SKM-1 treated with dmso at 0.1 percent for 144 hours (cell line): ENCODE results near the gene MCOLN2.
"Not testable (repeated sequence)": the region's sequence is repeated elsewhere in the genome, so short reads cannot be mapped to it uniquely, and the experiment has no call there.

ENCODE experiments used
- DNase-seq: peaks from one replicate; lab custom pipeline; 2025; ENCODE audit not compliant: unreplicated experiment; lab: John Stamatoyannopoulos, UW

MCOLN2 gene

GRCh38 chr1:84996846-84997666 lies at the start of gene MCOLN2:
Gene MCOLN2 (minus strand): TSS chr1:84997113. CDS start chr1:84996872, 241 bp downstream.
- DNase-seq = peak; percentile 38

GRCh38 chr1:85042413-85042812 lies 45.5 kb upstream of the MCOLN2 start:
- DNase-seq = no peak

- DNase-seq = no peak
Observed at GRCh38 chr1:85041793-85042192, 44.9 kb upstream of the MCOLN2 start.

- no peak for DNase-seq
Observed at GRCh38 chr1:85033221-85033620, 36.3 kb upstream of the MCOLN2 start.

GRCh38 chr1:85030536-85030935 lies 33.6 kb upstream of the MCOLN2 start:
- no peak for DNase-seq

GRCh38 chr1:85028151-85028550 lies 31.2 kb upstream of the MCOLN2 start:
- no peak for DNase-seq

GRCh38 chr1:85027242-85027983 lies 30.5 kb upstream of the MCOLN2 start:
- no peak for DNase-seq

GRCh38 chr1:85025940-85026339 lies 29.0 kb upstream of the MCOLN2 start:
- no peak for DNase-seq

GRCh38 chr1:85024736-85025135 lies 27.8 kb upstream of the MCOLN2 start:
- DNase-seq = no peak

GRCh38 chr1:85022700-85023099 lies 25.8 kb upstream of the MCOLN2 start:
- no peak for DNase-seq

- no peak for DNase-seq
Observed at GRCh38 chr1:85019994-85020393, 23.1 kb upstream of the MCOLN2 start.

- DNase-seq = no peak
Observed at GRCh38 chr1:85015826-85016225, 18.9 kb upstream of the MCOLN2 start.

GRCh38 chr1:85005641-85006040 lies 8.7 kb upstream of the MCOLN2 start:
- not testable (repeated sequence) for DNase-seq

GRCh38 chr1:85001742-85002141 lies 4.8 kb upstream of the MCOLN2 start:
- no peak for DNase-seq

GRCh38 chr1:84998642-84999280 lies 1.8 kb upstream of the MCOLN2 start:
- DNase-seq = peak; percentile 59

GRCh38 chr1:84997667-84998600 lies 1.0 kb upstream of the MCOLN2 start:
- no peak for DNase-seq

- no peak for DNase-seq
Observed at GRCh38 chr1:84995484-84996334, 1.2 kb downstream of the MCOLN2 start.

- DNase-seq = peak; percentile 70
Observed at GRCh38 chr1:84991097-84991920, 5.6 kb downstream of the MCOLN2 start.

GRCh38 chr1:84988588-84988987 lies 8.3 kb downstream of the MCOLN2 start:
- no peak for DNase-seq
